ENCODE results near the gene CEP131. TPM values are rescaled to one million over a fixed set of nuclear protein-coding genes. Genes with fewer than 3 reads are reported as not detected.

The CEP131 gene
- total and polyA plus RNA-seq, 2 of the 8 experiments (the other 6 are each of a cell fraction or from before 2014, with no cell fraction given) = 5.9 to 23.2 TPM

- no peak overlapping the region for H2AFZ ChIP-seq (ENCODE audit: low read length)
- FAIRE-seq = no peak
- CTCF ChIA-PET (ENCODE audit: partially characterized antibody) = interaction anchor here (0.6 to 1.6 kb wide), 9 partner anchors 11 to 219 kb away, joined by 3 to 7 read pairs (median 4); no protein-coding TSS in a partner anchor
These were observed 19.9 kb upstream of the CEP131 start for GRCh38 chr17:81242421-81243332.

More at GRCh38 chr17:81242421-81243332, 19.9 kb upstream of the CEP131 start:
- WGBS, 2 experiments (ENCODE audit: extremely low coverage in 1 of 2, insufficient coverage in 1 of 2, insufficient read length in 1 of 2, insufficient replicate concordance in 2 of 2, low coverage in 1 of 2, low lambda C conversion rate in 2 of 2, missing lambda C conversion rate in 1 of 2) = 86% methylated on average over 26 of the region's 33 CpGs; no CpG with 5 or more reads in 1 of the 2 experiments
- Histone ChIP-seq H3K4me1 (replicated peaks in 1 of 4; ENCODE audit: control insufficient read depth in 3 of 4, insufficient read depth in 4 of 4, low read length in 3 of 4) (peaks cover 0 to 10% (median 8%) of the 10 kb centered on the region in 4 experiments; a peak in 4 of 7 replicates), H3K4me3 (ENCODE audit: extremely low read depth in 1 of 4, insufficient read depth in 2 of 4, low read depth in 3 of 4, low read length in 4 of 4) (no peak overlapping the region), H3K14ac (ENCODE audit: insufficient read length) (no peak overlapping the region), H3K4ac (replicated peaks; ENCODE audit: insufficient read length, low read depth, low read length) (no peak overlapping the region), H3K27me3 (replicated peaks in 1 of 4; ENCODE audit: control insufficient read depth in 3 of 4, extremely low read depth in 1 of 4, insufficient read depth in 3 of 4, low read length in 3 of 4) (no peaks in the 10 kb centered on the region), H3K9me3 (ENCODE audit: insufficient read depth in 2 of 2, low read depth in 1 of 2, low read length in 1 of 2) (no peaks in the 10 kb centered on the region), H2BK5ac (ENCODE audit: low read depth, low read length) (no peak overlapping the region), H4K5ac (ENCODE audit: insufficient read length, low read depth, low read length) (no peak overlapping the region), H2BK120ac (replicated peaks; ENCODE audit: low read depth, low read length) (no peak overlapping the region), H2BK15ac (ENCODE audit: low read length) (no peak overlapping the region), H3K79me1 (ENCODE audit: low read depth, low read length) (peaks cover 4% of the 10 kb centered on the region; the same call in 1 of the 2 replicates), H3K79me2 (ENCODE audit: control insufficient read depth in 1 of 2, insufficient read depth in 2 of 2, low read length in 2 of 2) (peaks cover 0 to 19% of the 10 kb centered on the region in 2 experiments; a peak in 2 of 4 replicates), H2AK5ac (ENCODE audit: low read depth, low read length) (no peak overlapping the region), H3K23me2 (ENCODE audit: low read depth, low read length) (peaks cover 8% of the 10 kb centered on the region; the same call in 1 of the 2 replicates), H3K18ac (ENCODE audit: extremely low read depth, low read length) (no peak overlapping the region; the same call in 1 of the 2 replicates), H3K36me3 (ENCODE audit: control insufficient read depth in 2 of 4, insufficient read depth in 4 of 4, low read length in 3 of 4) (no peaks in the 10 kb centered on the region), H4K91ac (replicated peaks; ENCODE audit: insufficient read length, low read length) (no peak overlapping the region), H4K8ac (ENCODE audit: extremely low read depth, insufficient read depth, low read length) (no peak overlapping the region), H3K27ac (ENCODE audit: low read depth, low read length) (no peak overlapping the region), H3K9ac (replicated peaks in 1 of 4; ENCODE audit: extremely low read depth in 1 of 4, low read depth in 3 of 4, low read length in 3 of 4) (no peak overlapping the region), H3K23ac (ENCODE audit: insufficient read length) (no peak overlapping the region), H3K4me2 (ENCODE audit: insufficient read depth in 1 of 2, low read depth in 2 of 2, low read length in 2 of 2) (no peak overlapping the region), H4K20me1 (replicated peaks in 1 of 2; ENCODE audit: control insufficient read depth in 1 of 2, insufficient read depth in 2 of 2, low read length in 2 of 2) (peaks cover 14 to 22% of the 10 kb centered on the region in 2 experiments), H3K56ac (replicated peaks; ENCODE audit: insufficient read length, low read depth, low read length) (no peak overlapping the region), H2BK12ac (ENCODE audit: low read depth, low read length) (no peak overlapping the region), H2BK20ac (ENCODE audit: low read length) (no peak overlapping the region)
- no peak for DNase-seq (ENCODE audit: low read depth in 1 of 2, low spot score in 2 of 2)
- POLR2A ChIA-PET (ENCODE audit: partially characterized antibody) = interaction anchor here (0.7 to 1.3 kb wide), 5 partner anchors 8 to 277 kb away, joined by 3 to 4 read pairs (median 3); no protein-coding TSS in a partner anchor
- TF ChIP-seq SAP30 (IDR thresholded peaks at IDR 0.05; ENCODE audit: insufficient read depth, insufficient replicate concordance, low read length) (no peak), CBX8 (IDR thresholded peaks at IDR 0.05; ENCODE audit: borderline replicate concordance, low read depth, low read length) (no peak), POLR2AphosphoS5 (IDR thresholded peaks at IDR 0.05; ENCODE audit: low read depth, low read length) (0 out of 2 replicates have a peak, but pooled peaks have one; percentile 43)

Measured in H1 (cell line).